Stomach smooth muscle (tissue), 2 donors: ENCODE results near the gene C19orf25.

ENCODE experiments used
- H3K27ac ChIP-seq: one replicate; pipeline ENCODE4 v1.7.0; 2013; ENCODE audit warnings: mild to moderate bottlenecking, low read length, inconsistent platforms
- H3K27me3 ChIP-seq, 2 donors: one replicate each; pipeline ENCODE4 v1.7.0; 2013; ENCODE audit warnings: low read length in 2 of 2; ENCODE audit not compliant: insufficient read depth in 2 of 2, control insufficient read depth in 1 of 2
- H3K36me3 ChIP-seq, 2 donors: one replicate each; pipeline ENCODE4 v1.7.0; 2013; ENCODE audit warnings: low read length in 2 of 2; ENCODE audit not compliant: control insufficient read depth in 2 of 2, insufficient read depth in 2 of 2
- H3K4me1 ChIP-seq: one replicate; pipeline ENCODE4 v1.7.0; 2013; ENCODE audit warnings: low read length; ENCODE audit not compliant: control insufficient read depth, insufficient read depth
- H3K4me3 ChIP-seq, 2 donors: one replicate each; pipeline ENCODE4 v1.7.0; 2013; ENCODE audit warnings: low read length in 2 of 2
- H3K9ac ChIP-seq, 2 donors: one replicate each; pipeline ENCODE4 v1.7.0; 2013; ENCODE audit warnings: low read length in 2 of 2, mild to moderate bottlenecking in 1 of 2
- H3K9me3 ChIP-seq, 2 donors: one replicate each; pipeline ENCODE4 v1.7.0; 2013; ENCODE audit warnings: low read length in 2 of 2; ENCODE audit not compliant: control insufficient read depth in 2 of 2
- donor health status: healthy.
- donor health status: Pancreatic carcinoma.

C19orf25 gene

DNA sequence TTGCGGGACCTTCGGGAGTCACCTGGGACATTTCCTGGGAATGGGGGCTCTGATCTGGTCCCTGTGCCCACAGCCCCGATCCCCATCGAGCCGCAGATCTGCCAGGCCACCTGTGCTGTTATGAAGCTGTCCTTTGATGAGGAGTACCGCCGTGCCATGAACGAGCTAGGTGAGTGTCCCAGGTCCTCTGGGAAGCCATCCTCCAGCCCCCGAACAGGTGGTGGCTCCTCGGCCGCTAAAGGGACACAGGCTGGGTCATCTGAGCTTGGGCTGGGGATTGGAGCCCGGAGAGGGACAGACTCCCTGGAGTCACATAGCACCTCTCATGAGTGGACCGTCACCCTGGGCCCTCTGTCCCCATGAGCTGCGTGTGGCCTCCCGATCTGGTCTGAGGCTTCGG lies 21.1 kb downstream of the C19orf25 start:
- H3K9me3 ChIP-seq, result no peaks in the 10 kb centered on the region
- peaks cover 12% of the 10 kb centered on the region for H3K4me1 ChIP-seq
- H3K27me3 ChIP-seq, result peaks cover 36 to 44% of the 10 kb centered on the region in 2 donors
- no peak overlapping the region for H3K9ac ChIP-seq
- no peak overlapping the region for H3K4me3 ChIP-seq
- no peak overlapping the region for H3K27ac ChIP-seq
- no peaks in the 10 kb centered on the region for H3K36me3 ChIP-seq

GRCh38 chr19:1457031-1457739 lies 21.8 kb downstream of the C19orf25 start:
- peaks cover 43 to 51% of the 10 kb centered on the region in 2 donors for H3K27me3 ChIP-seq

GRCh38 chr19:1456121-1456900 lies 22.7 kb downstream of the C19orf25 start:
- Histone ChIP-seq H3K9ac (no peak overlapping the region), H3K4me1 (peaks cover 12% of the 10 kb centered on the region), H3K27me3 (peaks cover 49 to 60% of the 10 kb centered on the region in 2 donors), H3K36me3 (no peaks in the 10 kb centered on the region), H3K9me3 (no peaks in the 10 kb centered on the region), H3K4me3 (no peak overlapping the region), H3K27ac (no peak overlapping the region)

More at GRCh38 chr19:1457031-1457739, 21.8 kb downstream of the C19orf25 start:
- H3K4me1 ChIP-seq, result peaks cover 12% of the 10 kb centered on the region
- no peak overlapping the region for H3K4me3 ChIP-seq
- no peaks in the 10 kb centered on the region for H3K9me3 ChIP-seq
- no peak overlapping the region for H3K9ac ChIP-seq
- no peak overlapping the region for H3K27ac ChIP-seq
- H3K36me3 ChIP-seq, result no peaks in the 10 kb centered on the region

DNA sequence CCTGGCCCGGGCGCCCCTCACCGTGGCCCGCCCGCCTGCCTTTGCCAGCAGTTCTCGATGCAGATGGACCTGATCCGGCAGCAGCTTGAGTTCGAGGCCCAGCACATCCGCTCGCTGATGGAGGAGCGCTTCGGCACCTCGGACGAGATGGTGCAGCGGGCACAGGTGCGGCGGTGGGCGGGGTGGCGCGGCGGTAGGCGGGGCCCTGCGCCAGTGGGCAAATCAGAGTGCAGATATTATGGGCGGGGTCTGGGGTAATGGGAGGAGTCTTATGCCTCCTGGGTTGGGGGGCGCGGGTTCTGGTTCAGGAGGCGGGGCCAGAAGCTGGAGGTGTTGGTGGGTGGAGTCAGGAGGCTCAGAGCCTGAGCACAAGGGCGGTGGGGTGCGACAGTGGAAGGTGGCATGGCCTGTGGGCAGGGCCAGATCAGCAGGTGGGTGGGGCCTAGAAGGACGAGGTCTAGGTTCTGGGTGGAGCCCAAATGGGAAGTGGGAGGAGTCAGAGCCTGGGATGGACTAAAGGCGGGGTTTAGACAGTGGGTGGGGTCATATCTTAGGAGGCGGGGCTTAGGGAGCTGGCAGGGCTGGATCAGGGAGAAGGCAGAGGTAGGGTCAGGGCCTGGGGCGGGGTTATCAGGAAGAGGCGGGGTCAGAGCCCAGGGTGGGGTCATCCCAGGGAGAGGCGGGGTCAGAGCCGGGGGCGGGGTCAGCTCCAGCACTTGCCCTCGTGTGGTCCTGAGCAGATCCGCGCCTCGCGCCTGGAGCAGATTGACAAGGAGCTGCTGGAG lies 23.5 kb downstream of the C19orf25 start:
- Histone ChIP-seq H3K4me3 (no peak overlapping the region), H3K4me1 (peaks cover 12% of the 10 kb centered on the region), H3K36me3 (no peaks in the 10 kb centered on the region), H3K27me3 (peaks cover 57 to 67% of the 10 kb centered on the region in 2 donors), H3K9me3 (no peaks in the 10 kb centered on the region), H3K27ac (no peak overlapping the region), H3K9ac (no peak overlapping the region)

- Histone ChIP-seq H3K4me1 (peaks cover 12% of the 10 kb centered on the region), H3K9ac (no peak overlapping the region), H3K36me3 (no peaks in the 10 kb centered on the region), H3K27me3 (peaks cover 61 to 73% of the 10 kb centered on the region in 2 donors), H3K27ac (no peak overlapping the region), H3K9me3 (no peaks in the 10 kb centered on the region), H3K4me3 (no peak overlapping the region)
Observed at GRCh38 chr19:1455002-1455335, 24.0 kb downstream of the C19orf25 start.

- Histone ChIP-seq H3K9me3 (no peaks in the 10 kb centered on the region), H3K4me1 (peaks cover 12% of the 10 kb centered on the region), H3K4me3 (no peak overlapping the region), H3K36me3 (no peaks in the 10 kb centered on the region), H3K27ac (no peak overlapping the region), H3K27me3 (peaks cover 69 to 85% of the 10 kb centered on the region in 2 donors), H3K9ac (no peak overlapping the region)
Observed at GRCh38 chr19:1453525-1454364, 25.3 kb downstream of the C19orf25 start.

GRCh38 chr19:1452802-1453524 lies 26.1 kb downstream of the C19orf25 start:
- no peak overlapping the region for H3K4me3 ChIP-seq
- peaks cover 12% of the 10 kb centered on the region for H3K4me1 ChIP-seq
- no peaks in the 10 kb centered on the region for H3K9me3 ChIP-seq
- H3K36me3 ChIP-seq, result no peaks in the 10 kb centered on the region
- H3K27me3 ChIP-seq, result peaks cover 70 to 84% of the 10 kb centered on the region in 2 donors
- H3K27ac ChIP-seq, result no peak overlapping the region
- H3K9ac ChIP-seq, result no peak overlapping the region

DNA sequence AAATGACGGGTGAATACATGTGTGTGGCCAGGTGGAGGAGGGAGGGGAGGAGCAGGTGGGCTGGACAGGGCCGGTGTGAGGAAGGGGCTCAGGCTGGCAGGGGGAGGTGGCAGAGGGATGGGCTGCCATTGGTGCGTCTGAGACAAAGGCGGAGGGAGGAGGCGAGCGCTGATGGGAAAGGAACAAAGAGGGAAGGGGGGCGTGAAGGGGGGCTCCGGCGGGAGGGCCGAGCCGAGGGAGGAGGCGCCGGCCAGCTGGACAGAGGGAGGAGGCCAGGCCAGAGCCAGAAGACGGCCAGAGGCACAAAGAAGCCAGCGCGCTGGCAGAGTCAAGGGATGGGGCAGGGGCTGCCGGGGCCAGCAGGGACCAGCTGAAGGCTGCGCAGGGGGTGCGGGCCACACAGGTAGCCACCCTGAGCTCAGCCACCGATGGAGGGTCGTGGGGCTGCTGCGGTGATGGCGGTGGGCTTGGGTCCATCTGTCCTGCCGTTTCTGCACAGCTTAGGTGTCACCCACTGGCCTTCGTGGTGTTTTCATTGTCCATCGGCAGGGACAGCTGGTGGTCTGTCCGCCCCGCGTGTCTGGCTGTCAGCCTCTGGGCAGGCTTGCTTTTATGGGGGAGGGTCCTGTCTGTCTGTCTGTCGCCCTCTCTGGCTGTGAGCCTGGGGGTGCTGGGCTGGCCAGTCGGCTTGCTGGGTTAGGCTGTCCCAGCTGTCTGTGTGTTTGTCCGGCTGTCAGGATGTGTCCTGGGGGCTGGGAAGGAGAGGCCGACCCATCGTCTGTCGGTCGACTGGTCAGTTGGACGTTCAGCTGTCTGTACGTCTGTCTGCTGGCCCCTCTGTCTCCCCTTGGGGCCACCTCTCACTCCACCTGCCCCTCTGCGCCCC lies 26.9 kb downstream of the C19orf25 start:
- Histone ChIP-seq H3K9me3 (no peaks in the 10 kb centered on the region), H3K27me3 (peaks cover 71 to 86% of the 10 kb centered on the region in 2 donors), H3K27ac (no peak overlapping the region), H3K9ac (no peak overlapping the region), H3K4me1 (peaks cover 12% of the 10 kb centered on the region), H3K36me3 (no peaks in the 10 kb centered on the region), H3K4me3 (no peak overlapping the region)
